ENCODE measurements around the gene PRG3.

PRG3 gene

DNA sequence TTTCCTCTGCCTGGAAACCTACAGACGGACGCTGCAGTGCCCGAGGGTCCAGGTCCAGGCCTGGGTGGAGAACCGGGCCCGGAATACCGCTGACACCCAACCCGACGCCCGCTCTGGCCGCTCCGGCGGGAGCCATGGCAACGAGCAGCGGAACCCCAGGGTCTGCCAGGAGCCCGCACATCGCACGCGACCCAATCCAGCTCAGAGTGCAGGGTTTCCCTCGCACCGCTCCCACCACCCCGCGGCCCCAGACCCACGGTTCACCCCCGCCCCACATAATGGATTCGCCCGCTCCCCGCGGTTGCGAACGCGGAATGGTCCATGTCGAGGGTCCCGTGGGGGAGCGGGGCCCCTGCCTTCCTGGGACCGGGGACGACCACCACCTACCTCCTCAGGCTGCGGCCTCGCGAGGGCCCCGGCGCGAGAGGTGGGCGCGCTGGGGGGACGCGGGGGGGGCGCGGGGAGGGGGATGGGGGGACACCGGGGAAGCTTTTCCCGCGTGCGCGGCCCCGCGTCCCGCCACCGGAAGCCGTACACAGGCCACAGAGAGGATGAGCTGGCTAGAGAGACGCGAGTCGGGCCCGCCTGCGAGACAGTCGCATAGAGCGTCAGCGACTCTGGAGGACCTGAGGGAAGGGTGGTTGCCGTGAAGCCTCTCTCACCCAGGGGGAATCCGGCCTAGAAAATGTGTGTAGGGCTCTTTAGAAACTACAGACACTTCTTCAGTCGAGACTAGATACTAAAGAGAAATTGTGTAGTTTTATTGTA is 45.4 kb downstream of the PRG3 start, which contains the start of gene SSRP1:
Gene SSRP1, minus strand, starts transcription at position 550 of the 768 bp plus-strand sequence. CDS start 771 bp downstream, outside the sequence.
- DNase-seq, result peak; percentile 88

DNA sequence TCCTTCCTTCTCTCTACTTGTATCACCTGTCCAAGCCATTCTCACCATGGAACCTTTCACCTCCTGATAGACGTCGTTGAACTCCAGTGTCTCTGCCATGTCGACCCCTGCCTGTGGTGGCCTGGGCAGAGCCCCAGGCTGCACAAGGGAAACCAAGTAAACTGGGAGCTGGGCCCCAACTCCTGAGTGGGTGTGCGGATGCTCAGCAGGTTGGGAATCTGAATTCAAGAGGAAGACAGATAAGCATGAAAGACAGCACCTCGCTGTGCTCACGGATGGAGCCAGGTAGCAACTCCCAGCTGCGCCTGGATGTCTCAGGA is 46.0 kb downstream of the PRG3 start:
- DNase-seq, result no peak

DNA sequence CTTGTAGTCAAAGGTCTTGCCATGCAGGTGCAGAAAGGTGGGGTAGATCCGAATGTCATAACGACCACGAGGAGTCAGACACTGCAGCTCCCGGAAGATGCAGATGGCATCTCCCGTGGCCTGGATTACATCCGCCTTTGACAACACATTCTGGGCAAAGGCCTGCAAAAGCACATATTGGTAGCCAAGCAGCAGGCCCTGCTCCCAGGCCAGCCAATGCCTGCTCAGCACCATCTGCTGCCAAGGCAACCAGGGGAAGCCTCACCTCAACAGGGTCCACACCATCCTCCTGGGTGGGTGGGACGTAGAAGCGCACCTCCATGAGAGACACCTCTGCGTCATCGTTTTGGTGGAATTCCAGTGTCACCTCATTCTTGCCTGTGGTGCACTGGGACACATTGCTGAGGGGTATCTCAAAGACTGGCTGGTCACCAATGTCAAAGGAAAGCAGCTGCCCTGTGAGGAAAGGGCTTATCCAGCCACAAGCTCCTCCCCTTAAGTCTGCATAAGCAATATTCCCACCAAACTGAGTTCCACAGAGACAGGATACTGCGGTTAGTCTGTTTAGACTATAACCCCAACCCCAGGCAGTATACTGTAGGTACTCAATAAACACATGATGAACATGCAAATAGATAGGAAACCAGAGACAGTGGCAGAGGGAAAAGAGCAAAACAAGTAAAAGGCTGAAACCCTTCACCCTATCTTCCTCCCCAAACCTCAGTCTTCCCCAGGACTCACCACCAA is 48.1 kb downstream of the PRG3 start:
- DNase-seq, result no peak

DNA sequence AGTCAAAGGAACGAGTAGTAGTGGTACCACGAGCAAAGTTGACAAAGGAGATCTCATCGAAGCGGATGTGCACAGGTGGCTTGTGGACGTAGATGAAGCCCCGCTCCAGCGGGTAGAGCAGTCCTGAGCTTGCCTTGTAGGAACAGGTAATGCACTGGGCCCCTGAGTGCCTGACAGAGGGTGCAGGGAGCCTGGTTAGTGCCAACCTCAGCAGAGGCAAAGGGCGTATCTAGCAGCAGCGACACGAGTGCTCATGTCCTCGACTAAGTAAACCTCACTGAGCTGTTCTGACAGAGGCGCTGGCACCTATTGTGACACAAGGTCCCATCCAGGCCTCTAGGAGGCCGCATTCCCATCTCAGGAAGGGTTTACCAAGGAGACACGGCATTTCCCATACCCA is 49.2 kb downstream of the PRG3 start:
- DNase-seq, result no peak

DNA sequence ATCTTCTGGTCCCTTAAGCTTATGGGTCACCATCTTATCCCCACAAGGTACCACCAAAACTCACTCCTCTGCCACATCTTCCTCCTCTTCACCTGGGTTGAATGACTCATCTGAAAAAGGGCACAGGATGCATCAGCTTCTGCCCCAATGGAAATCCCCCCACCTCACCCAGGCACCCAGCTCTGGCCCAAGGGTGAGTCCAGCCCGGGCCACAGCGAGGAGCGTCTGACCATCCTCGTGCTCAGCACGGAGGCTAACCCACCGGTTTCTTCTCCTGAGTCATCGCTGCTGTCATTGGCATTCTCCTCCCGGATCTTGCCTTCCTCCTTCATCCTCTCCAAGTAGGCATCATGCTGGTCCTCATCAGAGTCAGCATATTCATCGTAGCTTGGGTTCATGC is 50.9 kb downstream of the PRG3 start:
- no peak for DNase-seq

DNA sequence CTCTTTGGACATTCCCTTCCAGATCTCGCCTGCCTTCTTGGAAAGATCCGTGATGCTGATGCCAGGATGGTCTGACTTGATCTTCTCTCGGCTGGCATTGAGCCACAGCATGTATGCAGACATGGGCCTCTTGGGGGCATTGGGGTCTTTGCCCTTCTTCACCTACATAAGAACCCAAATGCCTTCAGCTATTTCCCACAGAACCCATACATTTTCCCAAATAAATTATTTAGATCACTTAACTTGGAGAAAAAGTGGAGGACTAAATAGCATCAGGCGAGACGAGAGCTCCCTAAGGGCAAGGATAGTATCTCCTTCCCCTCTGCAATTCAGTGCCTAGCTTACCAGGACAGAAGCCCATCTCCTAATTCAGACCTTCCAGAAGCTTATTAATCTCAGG is 53.2 kb downstream of the PRG3 start:
- no peak for DNase-seq
